Stomach (tissue), 4 donors: ENCODE measurements around the gene SDCCAG8.

ENCODE experiments used
- CTCF ChIP-seq, 7 experiments: fragments of 450-650 bp in 4 of 7; fragments of 200-600 bp in 3 of 7; sonication (generic) in 3 of 7; IDR thresholded peaks; one replicate each; pipeline ENCODE4 v1.5.1; 2016 to 2019; ENCODE audit warnings: antibody characterized with exemption in 7 of 7, control low read depth in 2 of 7, mild to moderate bottlenecking in 1 of 7
- EP300 ChIP-seq: sonication (generic); formaldehyde crosslinking; IDR thresholded peaks from one replicate; pipeline ENCODE4 v1.6.1; 2017; ENCODE audit warnings: antibody characterized with exemption
- POLR2A ChIP-seq, 4 donors: fragments of 450-650 bp; IDR thresholded peaks; one replicate each; pipeline ENCODE4 v1.6.1; 2016; ENCODE audit warnings: antibody characterized with exemption in 4 of 4, control low read depth in 2 of 4, mild to moderate bottlenecking in 1 of 4, moderate library complexity in 1 of 4
- POLR2AphosphoS5 ChIP-seq, 3 donors: sonication (generic); formaldehyde crosslinking; IDR thresholded peaks; one replicate each; pipeline ENCODE4 v1.6.1; 2016; ENCODE audit warnings: antibody characterized with exemption in 3 of 3

GRCh38 chr1:243315893-243316292 lies 60.1 kb downstream of the SDCCAG8 start:
- no peak for TF ChIP-seq CTCF (IDR thresholded peaks at IDR 0.05)
- TF ChIP-seq POLR2AphosphoS5 (IDR thresholded peaks at IDR 0.05), result no peak
- no peak for TF ChIP-seq EP300
- no peak for TF ChIP-seq POLR2A (IDR thresholded peaks at IDR 0.05)
